Measurements from ENCODE around the gene ARHGAP12.

ARHGAP12 gene

DNA sequence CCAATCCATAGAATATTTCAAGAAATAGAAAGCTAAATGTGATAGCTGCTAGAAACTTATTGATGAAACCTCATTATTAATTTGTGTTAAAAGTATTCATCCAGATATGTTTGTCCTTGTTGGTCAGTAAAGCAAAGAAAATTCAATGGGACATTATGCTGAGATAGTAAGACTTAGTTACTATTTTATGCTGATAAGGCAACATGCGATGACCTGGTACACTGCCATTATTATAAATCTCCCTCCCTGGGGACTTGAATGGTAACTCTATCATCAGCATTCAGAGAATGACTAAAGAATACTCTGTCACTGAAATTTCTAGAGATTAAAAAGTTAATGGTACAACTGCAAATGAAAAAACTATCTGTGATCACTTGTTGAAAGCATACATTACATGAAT is 54.9 kb downstream of the ARHGAP12 start:
- no peak for DNase-seq

- DNase-seq = no peak
Measured at GRCh38 chr10:31871266-31872065, 57.2 kb downstream of the ARHGAP12 start.

DNA sequence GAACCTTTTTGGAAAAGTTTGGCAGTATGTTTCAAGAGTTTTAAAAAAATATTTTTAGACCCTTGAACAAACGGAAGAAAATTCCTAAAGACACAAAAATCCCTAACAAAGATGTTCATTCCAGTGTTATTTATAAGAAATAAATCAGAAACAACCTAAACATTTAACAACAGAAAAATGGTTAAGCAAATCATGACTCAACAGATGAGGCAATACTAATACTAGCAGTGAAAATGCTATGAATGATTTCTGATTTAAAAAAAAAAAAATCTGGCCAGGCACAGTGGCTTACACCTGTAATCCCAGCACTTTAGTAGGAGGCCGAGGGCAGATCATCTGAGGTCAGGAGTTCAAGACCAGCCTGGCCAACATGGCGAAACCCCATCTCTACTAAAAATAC is 61.0 kb downstream of the ARHGAP12 start:
- no peak for DNase-seq

- DNase-seq = no peak
Measured at GRCh38 chr10:31866118-31866670, 62.4 kb downstream of the ARHGAP12 start.

DNA sequence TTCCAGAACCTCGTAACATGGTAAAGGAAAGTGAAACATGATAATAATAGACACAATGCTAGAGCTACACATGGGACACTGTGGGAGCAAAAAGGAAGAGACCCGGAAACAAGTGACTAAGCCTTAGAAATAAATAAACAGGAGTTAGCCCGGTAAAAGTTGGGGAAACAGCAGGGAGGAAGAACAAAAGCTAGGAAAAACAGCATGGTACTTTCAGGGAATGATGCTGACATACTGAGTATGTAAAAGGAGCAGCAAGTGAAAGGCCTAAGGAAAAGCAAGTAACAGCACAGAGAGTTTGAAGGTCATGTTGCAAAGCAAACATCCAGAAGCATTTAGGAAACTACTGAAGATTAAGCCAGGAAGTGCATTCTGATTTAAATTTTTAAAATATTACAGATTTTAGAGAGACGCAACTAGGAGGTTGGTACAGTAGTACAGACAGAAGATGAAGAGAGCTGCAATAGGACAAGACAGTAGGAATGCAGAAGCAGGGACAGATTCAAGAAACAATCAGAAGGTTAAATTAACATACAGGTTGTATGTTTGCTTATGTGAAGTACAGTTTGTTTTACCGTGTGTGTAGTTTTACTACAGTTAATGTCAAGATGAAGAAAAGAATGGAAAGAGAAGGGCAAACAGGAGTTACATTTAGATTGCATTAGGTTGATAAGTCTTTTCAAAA is 63.7 kb downstream of the ARHGAP12 start:
- no peak for DNase-seq

GRCh38 chr10:31855033-31855432 is 73.6 kb downstream of the ARHGAP12 start:
- DNase-seq = no peak

DNA sequence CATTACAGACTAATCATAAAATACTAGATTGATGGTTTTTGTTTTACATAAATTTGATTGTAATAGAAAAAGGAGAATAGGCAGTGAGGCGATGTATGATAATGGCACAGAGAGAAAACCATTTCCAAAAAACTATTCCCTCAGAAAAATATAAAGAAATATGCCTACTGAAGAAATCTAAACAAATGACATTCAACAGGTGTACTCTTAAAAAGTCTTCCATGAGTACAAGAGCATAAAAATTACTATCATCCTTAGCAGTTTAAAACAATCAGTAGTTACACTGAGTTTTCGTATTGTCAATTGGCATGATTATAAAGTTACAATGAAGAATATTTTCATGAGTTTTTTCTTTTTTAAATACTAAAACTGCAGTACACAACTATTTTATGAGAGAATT is 75.0 kb downstream of the ARHGAP12 start:
- no peak for DNase-seq

DNA sequence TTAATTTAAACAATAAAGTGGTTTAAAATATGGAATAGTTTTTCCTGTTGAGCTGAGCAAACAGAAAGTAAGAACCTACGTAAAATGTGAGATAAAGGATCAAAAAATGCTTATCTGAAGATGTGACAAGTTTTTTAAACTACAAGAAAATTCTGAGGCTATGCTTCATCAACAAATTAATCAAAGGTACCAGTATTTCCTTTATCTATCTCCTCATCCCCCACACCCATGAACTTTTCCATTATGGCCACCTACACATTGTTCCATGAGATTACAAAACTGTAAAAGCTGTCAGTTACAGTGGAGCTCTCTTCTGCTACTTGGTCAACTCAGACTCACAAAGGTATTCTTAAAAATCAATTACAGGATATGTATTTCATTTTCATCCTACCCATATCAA is 77.4 kb downstream of the ARHGAP12 start:
- DNase-seq = no peak

DNA sequence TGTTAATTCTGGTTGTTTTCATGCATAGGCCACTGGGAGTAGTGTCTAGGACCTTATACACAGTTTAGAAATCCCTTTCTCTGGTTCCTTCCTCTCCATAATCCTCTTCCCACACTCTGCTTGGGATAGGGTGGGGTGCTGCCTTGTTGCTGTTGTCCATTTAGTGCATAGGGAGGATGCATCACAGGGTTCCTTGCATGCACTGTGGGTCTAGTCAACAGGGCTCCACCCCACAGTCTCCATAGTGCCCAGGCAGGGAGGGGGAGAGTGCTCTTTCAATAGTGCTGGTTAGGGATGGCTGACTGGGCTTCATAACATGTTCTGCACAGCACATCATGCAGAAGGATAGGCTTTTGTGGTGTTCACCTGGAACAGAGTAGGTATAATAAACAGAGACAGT is 81.1 kb downstream of the ARHGAP12 start:
- no peak for DNase-seq

- no peak for DNase-seq
Measured at GRCh38 chr10:31838709-31839108, 89.9 kb downstream of the ARHGAP12 start.

DNA sequence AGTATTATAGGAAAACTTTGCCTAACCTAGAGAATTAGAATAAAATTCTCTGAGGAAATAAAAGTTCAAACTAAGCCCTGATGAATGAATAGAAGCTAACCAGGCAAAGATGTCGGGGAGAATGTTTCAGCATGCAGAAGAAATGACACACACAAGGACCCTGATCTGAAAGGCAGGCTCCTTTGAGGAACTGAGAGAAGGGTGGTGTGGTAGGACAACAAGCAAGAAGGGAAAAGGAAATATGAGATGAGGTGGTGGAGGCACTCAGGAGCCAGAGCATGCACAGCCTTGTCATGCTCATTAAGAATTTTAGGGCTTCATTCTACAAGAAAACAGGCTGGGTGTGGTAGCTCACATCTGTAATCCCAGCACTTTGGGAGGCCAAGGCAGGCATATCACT is 90.6 kb downstream of the ARHGAP12 start:
- no peak for DNase-seq

DNA sequence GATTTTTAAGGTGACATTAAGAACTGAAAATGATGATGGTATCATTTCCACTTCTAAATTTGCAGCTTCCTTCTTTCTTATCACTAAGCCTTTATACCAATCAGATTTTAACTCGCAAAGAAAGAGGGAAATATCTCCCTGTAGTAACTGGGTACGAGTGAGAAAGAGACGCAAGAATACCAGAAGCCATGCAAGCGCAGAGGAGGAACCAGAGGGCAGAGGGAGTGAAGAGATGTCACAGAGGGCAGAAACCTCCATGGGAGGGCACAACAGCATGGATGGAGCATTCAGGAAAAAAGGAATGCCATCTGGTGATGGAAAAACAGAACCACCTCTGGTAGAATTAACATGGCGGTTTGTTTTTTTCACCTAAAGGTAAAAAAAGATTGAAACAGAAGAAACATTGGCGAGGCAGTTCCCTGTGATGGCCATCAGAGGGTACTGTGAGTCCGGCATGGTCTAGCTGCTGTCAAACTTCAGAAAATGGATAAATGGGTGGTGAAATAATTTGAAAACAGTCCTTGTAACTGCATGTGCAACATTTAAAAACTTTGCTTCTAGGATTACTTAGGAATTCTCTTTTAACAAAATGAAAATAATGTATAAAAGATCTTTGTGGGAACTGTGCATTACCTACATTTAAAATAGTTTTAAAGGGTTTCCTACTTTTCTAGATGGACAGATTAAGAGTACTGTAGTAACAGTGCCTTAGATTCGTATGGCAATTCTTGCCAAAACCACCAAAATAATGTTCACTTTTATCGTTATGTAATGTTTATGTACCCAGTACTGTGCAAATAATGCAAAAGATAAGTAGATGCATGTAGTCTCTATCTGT is 91.8 kb downstream of the ARHGAP12 start:
- DNase-seq = no peak

DNA sequence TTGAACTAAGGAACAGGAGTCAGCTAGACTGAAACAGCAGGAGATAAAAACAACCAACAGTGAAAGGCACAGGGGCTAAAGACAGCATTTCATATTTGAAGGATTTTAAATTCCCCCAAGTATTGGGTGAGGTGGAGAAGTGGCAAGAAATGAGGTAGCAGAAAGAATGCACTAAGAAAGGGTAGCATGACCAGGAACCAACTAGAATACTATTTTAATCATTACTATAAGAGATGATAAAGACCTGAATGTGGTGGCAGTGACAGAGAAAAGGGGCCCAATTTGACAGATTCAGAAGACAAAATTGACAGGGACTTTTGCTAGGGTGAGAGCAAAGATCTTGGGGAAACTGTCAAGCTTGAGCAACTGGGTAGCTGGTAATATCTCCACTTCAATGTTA is 94.9 kb downstream of the ARHGAP12 start:
- DNase-seq = no peak

GRCh38 chr10:31832261-31832660 is 96.4 kb downstream of the ARHGAP12 start:
- DNase-seq = no peak

DNA sequence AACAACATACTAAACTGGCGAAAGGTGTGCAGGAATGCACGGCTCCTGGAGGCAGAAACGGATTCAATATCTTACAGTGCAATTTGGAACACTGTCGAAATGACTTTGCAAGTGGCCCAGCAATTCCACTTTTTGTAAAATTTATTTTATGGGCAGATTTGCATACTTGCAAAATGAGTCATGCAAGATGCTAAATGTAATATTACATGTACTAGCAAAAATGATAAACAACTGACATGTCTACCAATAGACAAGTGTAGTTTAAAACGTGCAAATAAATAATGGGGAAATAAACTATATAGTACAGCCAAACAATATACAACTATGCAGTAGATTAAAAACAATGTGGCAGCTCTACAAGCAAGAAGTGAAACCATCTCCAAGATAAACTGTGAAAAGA is 97.7 kb downstream of the ARHGAP12 start:
- no peak for DNase-seq

DNA sequence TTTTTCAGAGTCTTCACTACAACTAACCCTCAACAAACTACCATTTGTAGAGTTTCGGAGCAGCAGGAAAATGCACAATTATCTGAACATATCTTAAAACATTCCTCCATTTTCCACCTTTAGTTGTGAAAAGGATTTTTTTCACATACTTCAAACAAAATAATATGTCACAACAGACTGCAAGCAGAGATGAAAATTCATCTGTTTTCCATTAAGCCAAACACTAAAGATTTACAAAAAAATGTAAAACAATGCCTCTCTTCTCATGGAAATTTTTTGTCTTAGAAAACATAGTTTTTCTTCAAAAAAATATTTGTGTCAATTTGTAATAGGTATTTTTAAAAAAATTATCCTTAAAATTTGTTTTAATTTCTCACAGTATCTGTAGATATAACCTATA is 98.9 kb downstream of the ARHGAP12 start:
- no peak for DNase-seq

DNA sequence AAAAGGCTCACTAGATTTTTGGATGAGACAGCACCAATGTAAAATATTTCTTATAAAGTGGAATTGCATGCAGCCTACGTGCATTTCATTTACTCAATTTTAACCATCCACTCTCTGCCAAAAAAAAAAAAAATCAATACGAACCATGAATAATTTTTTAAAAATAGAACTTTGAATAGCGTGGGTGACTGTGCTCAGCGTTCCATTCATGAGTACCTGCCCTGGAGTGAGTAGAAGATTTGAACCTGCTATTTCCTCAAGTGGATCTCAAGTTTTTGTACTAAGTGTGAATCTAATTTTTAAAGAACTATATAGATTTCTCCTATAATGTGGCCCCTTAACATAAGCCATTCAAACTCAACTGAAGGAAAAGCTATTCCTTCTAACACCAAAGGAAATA is 105.3 kb downstream of the ARHGAP12 start:
- DNase-seq = no peak

- DNase-seq = no peak
Measured at GRCh38 chr10:31822616-31823318, 105.9 kb downstream of the ARHGAP12 start.

DNA sequence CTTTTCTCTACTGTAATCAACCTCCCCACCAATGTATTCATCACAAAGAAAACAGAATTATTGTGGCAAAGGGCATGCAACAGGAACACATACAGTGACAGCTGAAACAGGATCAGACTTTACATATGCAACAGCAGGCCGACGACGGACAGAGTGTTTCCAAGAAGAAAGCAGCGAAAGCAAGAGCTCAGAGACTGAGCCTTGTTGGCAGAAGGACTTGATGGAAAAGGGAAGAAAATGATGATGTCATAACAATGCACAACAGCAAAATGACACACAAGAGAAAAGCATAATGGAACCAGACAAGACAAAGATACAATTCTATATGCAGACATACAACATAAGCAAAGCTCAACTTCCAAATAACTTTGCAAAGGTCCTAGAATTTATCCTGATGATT is 106.5 kb downstream of the ARHGAP12 start:
- DNase-seq = no peak

DNA sequence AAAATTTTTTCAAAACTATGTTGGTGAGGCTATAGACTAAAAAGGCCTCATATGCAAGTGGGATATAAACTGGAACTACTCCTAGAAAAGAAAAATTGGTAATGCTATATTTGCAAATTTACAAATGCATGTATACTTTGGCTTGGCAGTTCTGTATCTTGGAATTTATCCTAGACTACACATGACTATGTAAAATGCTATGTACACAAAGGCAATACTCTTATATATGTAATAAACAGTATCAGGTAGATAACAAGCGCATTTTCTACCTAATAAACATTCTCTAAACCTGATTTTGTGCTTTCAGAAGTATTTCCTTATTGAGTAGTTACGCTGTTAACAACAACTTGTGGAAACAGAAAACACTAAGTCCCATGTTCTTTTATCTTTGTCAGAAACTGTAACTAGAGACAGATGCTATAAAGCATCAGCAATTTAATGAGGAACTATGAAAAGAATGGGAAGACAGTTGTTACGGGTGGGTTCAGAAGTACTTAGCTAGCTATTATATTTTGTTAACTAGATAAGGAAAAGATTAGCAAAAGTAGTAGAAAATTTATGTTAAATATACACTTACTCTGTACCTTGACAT is 107.8 kb downstream of the ARHGAP12 start:
- DNase-seq = no peak

DNA sequence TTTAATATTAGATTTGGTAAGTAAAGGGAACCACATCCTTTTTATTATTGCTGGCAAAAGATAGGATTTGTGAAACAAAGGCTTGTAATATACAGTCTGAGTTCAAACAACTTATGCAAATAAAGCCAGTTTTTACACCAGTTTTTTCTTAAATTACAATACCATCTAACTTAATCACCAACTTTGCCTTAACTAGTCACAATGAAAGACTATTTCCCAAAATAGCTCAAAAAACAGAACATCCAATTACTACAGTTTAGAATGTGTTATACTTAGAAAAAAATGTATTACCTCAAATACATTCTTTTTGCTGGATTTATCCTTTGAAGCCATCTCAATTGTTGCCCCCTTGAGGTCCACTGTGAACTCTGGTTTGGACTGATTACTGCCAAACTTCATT is 108.5 kb downstream of the ARHGAP12 start:
- DNase-seq = no peak

GRCh38 chr10:31819391-31819820 is 109.2 kb downstream of the ARHGAP12 start:
- no peak for DNase-seq

Data from activated gamma-delta T cell treated with Interleukin-2 at 50 U/mL for 16 hours (primary cell).